WTC11 (cell line): Measurements from ENCODE around the gene OVOL3.

Experiments used
- CREM ChIP-seq: sonication (generic); formaldehyde crosslinking; IDR thresholded peaks from 2 replicates; pipeline ENCODE4 v1.8.1; 2022; ENCODE audit warnings: mild to moderate bottlenecking, missing genetic modification reagents, moderate library complexity
- HMGA2 ChIP-seq: fragments of 250-450 bp; sonication (Bioruptor Pico); IDR thresholded peaks from 2 replicates; pipeline ENCODE4 v1.4.0; 2021; ENCODE audit warnings: mild to moderate bottlenecking, moderate library complexity
- TF ChIP-seq, protein P1 (sequence below): sonication (generic); formaldehyde crosslinking; IDR thresholded peaks from 2 replicates; pipeline ENCODE4 v1.8.1; 2022; ENCODE audit warnings: missing genetic modification reagents, borderline replicate concordance
- TF ChIP-seq, protein P2 (sequence below): sonication (generic); formaldehyde crosslinking; IDR thresholded peaks from 2 replicates; pipeline ENCODE4 v1.8.1; 2023; ENCODE audit warnings: mild to moderate bottlenecking, missing genetic modification reagents, moderate library complexity
- TF ChIP-seq, protein P3 (sequence below): fragments of 200-600 bp; IDR thresholded peaks from 2 replicates; pipeline ENCODE4 v1.8.0; 2022; ENCODE audit warnings: antibody characterized with exemption
- TF ChIP-seq, protein P4 (sequence below): sonication (generic); formaldehyde crosslinking; IDR thresholded peaks from 2 replicates; pipeline ENCODE4 v1.8.0; 2022; ENCODE audit warnings: mild to moderate bottlenecking, missing genetic modification reagents

DNA sequence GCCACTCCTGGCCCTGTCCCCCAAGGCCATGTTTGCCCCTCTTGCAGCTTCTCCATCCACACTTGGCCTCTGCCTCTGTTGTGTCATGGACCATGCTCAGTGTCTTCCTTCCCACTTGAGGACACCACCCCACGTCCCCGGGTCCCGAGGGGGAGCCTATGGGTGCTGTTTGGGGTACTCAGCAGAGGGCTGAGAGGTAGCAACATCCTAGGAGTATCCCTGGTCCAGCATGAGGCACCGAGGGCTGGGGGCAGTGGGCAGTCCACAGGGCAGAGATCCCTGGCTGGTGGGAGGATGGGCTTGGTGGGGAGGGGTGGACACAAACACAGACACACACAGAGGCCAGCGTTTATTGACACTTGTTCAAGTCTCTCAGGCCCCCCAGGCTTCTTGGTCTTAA is 39.6 kb downstream of the OVOL3 start:
- TF ChIP-seq, protein P1, sequence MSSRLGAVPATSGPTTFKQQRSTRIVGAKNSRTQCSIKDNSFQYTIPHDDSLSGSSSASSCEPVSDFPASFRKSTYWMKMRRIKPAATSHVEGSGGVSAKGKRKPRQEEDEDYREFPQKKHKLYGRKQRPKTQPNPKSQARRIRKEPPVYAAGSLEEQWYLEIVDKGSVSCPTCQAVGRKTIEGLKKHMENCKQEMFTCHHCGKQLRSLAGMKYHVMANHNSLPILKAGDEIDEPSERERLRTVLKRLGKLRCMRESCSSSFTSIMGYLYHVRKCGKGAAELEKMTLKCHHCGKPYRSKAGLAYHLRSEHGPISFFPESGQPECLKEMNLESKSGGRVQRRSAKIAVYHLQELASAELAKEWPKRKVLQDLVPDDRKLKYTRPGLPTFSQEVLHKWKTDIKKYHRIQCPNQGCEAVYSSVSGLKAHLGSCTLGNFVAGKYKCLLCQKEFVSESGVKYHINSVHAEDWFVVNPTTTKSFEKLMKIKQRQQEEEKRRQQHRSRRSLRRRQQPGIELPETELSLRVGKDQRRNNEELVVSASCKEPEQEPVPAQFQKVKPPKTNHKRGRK (CRISPR knock-in tag), result no peak
- TF ChIP-seq, protein P2, sequence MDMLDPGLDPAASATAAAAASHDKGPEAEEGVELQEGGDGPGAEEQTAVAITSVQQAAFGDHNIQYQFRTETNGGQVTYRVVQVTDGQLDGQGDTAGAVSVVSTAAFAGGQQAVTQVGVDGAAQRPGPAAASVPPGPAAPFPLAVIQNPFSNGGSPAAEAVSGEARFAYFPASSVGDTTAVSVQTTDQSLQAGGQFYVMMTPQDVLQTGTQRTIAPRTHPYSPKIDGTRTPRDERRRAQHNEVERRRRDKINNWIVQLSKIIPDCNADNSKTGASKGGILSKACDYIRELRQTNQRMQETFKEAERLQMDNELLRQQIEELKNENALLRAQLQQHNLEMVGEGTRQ (CRISPR knock-in tag), result no peak
- TF ChIP-seq HMGA2 (CRISPR knock-in tag) (no peak), CREM (CRISPR knock-in tag) (no peak)
- TF ChIP-seq, protein P3, sequence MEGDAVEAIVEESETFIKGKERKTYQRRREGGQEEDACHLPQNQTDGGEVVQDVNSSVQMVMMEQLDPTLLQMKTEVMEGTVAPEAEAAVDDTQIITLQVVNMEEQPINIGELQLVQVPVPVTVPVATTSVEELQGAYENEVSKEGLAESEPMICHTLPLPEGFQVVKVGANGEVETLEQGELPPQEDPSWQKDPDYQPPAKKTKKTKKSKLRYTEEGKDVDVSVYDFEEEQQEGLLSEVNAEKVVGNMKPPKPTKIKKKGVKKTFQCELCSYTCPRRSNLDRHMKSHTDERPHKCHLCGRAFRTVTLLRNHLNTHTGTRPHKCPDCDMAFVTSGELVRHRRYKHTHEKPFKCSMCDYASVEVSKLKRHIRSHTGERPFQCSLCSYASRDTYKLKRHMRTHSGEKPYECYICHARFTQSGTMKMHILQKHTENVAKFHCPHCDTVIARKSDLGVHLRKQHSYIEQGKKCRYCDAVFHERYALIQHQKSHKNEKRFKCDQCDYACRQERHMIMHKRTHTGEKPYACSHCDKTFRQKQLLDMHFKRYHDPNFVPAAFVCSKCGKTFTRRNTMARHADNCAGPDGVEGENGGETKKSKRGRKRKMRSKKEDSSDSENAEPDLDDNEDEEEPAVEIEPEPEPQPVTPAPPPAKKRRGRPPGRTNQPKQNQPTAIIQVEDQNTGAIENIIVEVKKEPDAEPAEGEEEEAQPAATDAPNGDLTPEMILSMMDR, result no peak
- TF ChIP-seq, protein P4, sequence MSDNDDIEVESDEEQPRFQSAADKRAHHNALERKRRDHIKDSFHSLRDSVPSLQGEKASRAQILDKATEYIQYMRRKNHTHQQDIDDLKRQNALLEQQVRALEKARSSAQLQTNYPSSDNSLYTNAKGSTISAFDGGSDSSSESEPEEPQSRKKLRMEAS (CRISPR knock-in tag), result no peak
